HepG2 (cell line): Measurements from ENCODE around the gene KIAA1217. TPM values are rescaled to one million over a fixed set of nuclear protein-coding genes. Genes with fewer than 3 reads are reported as not detected.

Source experiments
- ADNP ChIP-seq: sonication (generic); formaldehyde crosslinking; IDR thresholded peaks from 2 replicates; pipeline ENCODE4 v1.4.0; 2020; ENCODE audit warnings: missing genetic modification reagents
- AHDC1 ChIP-seq: sonication (generic); formaldehyde crosslinking; IDR thresholded peaks from 2 replicates; pipeline ENCODE4 v1.5.1; 2020; ENCODE audit warnings: mild to moderate bottlenecking, missing genetic modification reagents, borderline replicate concordance
- CEBPG ChIP-seq: IDR thresholded peaks from 2 replicates; pipeline ENCODE4 v1.6.1; 2016
- ELF3 ChIP-seq: IDR thresholded peaks from 2 replicates; pipeline ENCODE4 v1.6.1; 2016; ENCODE audit warnings: missing genetic modification reagents, missing compliant biosample characterization
- FOXA3 ChIP-seq: IDR thresholded peaks from 2 replicates; pipeline ENCODE4 v1.6.1; 2016; ENCODE audit warnings: missing genetic modification reagents, missing compliant biosample characterization
- GFI1 ChIP-seq: sonication (generic); formaldehyde crosslinking; IDR thresholded peaks from 2 replicates; pipeline ENCODE4 v1.5.0; 2020; ENCODE audit warnings: missing genetic modification reagents, mild to moderate bottlenecking, borderline replicate concordance
- NFAT5 ChIP-seq: sonication (generic); formaldehyde crosslinking; IDR thresholded peaks from 2 replicates; pipeline ENCODE4 v1.4.0; 2020; ENCODE audit warnings: missing genetic modification reagents
- ZNF142 ChIP-seq: sonication (generic); formaldehyde crosslinking; IDR thresholded peaks from 2 replicates; pipeline ENCODE4 v1.4.0; 2020; ENCODE audit warnings: missing genetic modification reagents
- ZNF430 ChIP-seq: sonication (generic); formaldehyde crosslinking; IDR thresholded peaks from 2 replicates; pipeline ENCODE4 v1.9.0; 2021; ENCODE audit warnings: mild to moderate bottlenecking, missing genetic modification reagents
- ZNF484 ChIP-seq: sonication (generic); formaldehyde crosslinking; IDR thresholded peaks from 2 replicates; pipeline ENCODE4 v1.5.1; 2020; ENCODE audit warnings: mild to moderate bottlenecking, low read depth, missing genetic modification reagents, borderline replicate concordance
- ZNF782 ChIP-seq: sonication (generic); formaldehyde crosslinking; IDR thresholded peaks from 2 replicates; pipeline ENCODE4 v1.4.0; 2020; ENCODE audit warnings: missing genetic modification reagents, mild to moderate bottlenecking, borderline replicate concordance
- ZSCAN21 ChIP-seq: sonication (generic); formaldehyde crosslinking; IDR thresholded peaks from 2 replicates; pipeline ENCODE4 v1.8.0; 2022; ENCODE audit warnings: mild to moderate bottlenecking, missing genetic modification reagents, moderate library complexity, borderline replicate concordance
- polyA plus RNA-seq, 8 experiments: library from polyadenylated mRNA; depleted of rRNA in 3 of 8; stranded (reverse) in 7 of 8; unstranded in 1 of 8; fragments of >200 nt; fragmentation: Illumina TruSeq in 4 of 8; extraction: Trizol in 4 of 8; gene quantifications; 2 replicates each; pipeline versions ENCODE4 v1.2.1 to v1.2.3, GENCODE V29; 2011 to 2016; ENCODE audit warnings: low read depth in 4 of 8, missing spikeins in 1 of 8, mixed read lengths in 1 of 8; ENCODE audit not compliant: insufficient read depth in 1 of 8
- total RNA-seq, 5 experiments: library from RNA; depleted of rRNA; stranded (reverse); fragments of >200 nt; fragmentation: Illumina TruSeq; extraction: Trizol; gene quantifications; 2 replicates each; pipeline ENCODE4 v1.2.3, GENCODE V29; 2016; ENCODE audit warnings: low read depth in 1 of 5

Gene KIAA1217
- total and polyA plus RNA-seq, 2 of the 13 experiments (the other 11 are each of a cell fraction or from before 2014, with no cell fraction given): 4.6 to 10.9 TPM

- TF ChIP-seq ZNF142 (CRISPR knock-in tag): no peak
- peak; percentile 82; the same call in 1 of the 2 replicates for TF ChIP-seq AHDC1
- 0 out of 2 replicates have a peak, but pooled peaks have one; percentile 43 for TF ChIP-seq ZNF430 (CRISPR knock-in tag)
- no peak for TF ChIP-seq NFAT5 (CRISPR knock-in tag)
- TF ChIP-seq ZNF782 (CRISPR knock-in tag): no peak
- TF ChIP-seq ADNP (CRISPR knock-in tag): 0 out of 2 replicates have a peak, but pooled peaks have one; percentile 2
- peak; percentile 90 for TF ChIP-seq FOXA3 (CRISPR knock-in tag)
- no peak for TF ChIP-seq ZSCAN21 (CRISPR knock-in tag)
- TF ChIP-seq GFI1: peak; percentile 76; the same call in 1 of the 2 replicates
- peak; percentile 58 for TF ChIP-seq CEBPG (CRISPR knock-in tag)
- TF ChIP-seq ELF3 (CRISPR knock-in tag): peak; percentile 51
- no peak for TF ChIP-seq ZNF484 (CRISPR knock-in tag)
These were observed 332.4 kb downstream of the KIAA1217 start (continued) for GRCh38 chr10:24541239-24541753.
